SIG-M5 treated with dmso at 0.1 percent for 504 hours (cell line): ENCODE data around the gene ZAR1.

Experiments
- DNase-seq: peaks from one replicate; lab custom pipeline; 2025; ENCODE audit not compliant: unreplicated experiment; lab: John Stamatoyannopoulos, UW

Gene ZAR1

GRCh38 chr4:48489683-48490011, 405 bp upstream of the ZAR1 start:
- DNase-seq = no peak

GRCh38 chr4:48490680-48491513, 845 bp downstream of the ZAR1 start:
- no peak for DNase-seq

- DNase-seq = no peak
Observed at GRCh38 chr4:48491514-48492176, 1.6 kb downstream of the ZAR1 start.

- peak; percentile 38 for DNase-seq
Observed at GRCh38 chr4:48493452-48494100, 3.5 kb downstream of the ZAR1 start.

GRCh38 chr4:48495941-48496340, 5.9 kb downstream of the ZAR1 start:
- no peak for DNase-seq

- no peak for DNase-seq
Observed at GRCh38 chr4:48498895-48499294, 8.8 kb downstream of the ZAR1 start.

- no peak for DNase-seq
Observed at GRCh38 chr4:48499551-48500066, 9.6 kb downstream of the ZAR1 start.

GRCh38 chr4:48503233-48504025, 13.4 kb downstream of the ZAR1 start:
- DNase-seq = no peak

GRCh38 chr4:48504026-48504330, 13.9 kb downstream of the ZAR1 start:
- DNase-seq = no peak

- DNase-seq = no peak
Observed at GRCh38 chr4:48504352-48504751, 14.3 kb downstream of the ZAR1 start.

GRCh38 chr4:48506716-48507115, 16.7 kb downstream of the ZAR1 start:
- no peak for DNase-seq

GRCh38 chr4:48509543-48509942, 19.5 kb downstream of the ZAR1 start:
- DNase-seq = no peak

- no peak for DNase-seq
Observed at GRCh38 chr4:48518143-48518542, 28.1 kb downstream of the ZAR1 start.

- DNase-seq = no peak
Observed at GRCh38 chr4:48526406-48526805, 36.4 kb downstream of the ZAR1 start.

GRCh38 chr4:48538358-48538757, 48.3 kb downstream of the ZAR1 start:
- DNase-seq = no peak

- no peak for DNase-seq
Observed at GRCh38 chr4:48539597-48539996, 49.5 kb downstream of the ZAR1 start.

GRCh38 chr4:48542888-48543287, 52.8 kb downstream of the ZAR1 start:
- DNase-seq = no peak

GRCh38 chr4:48543796-48544195, 53.7 kb downstream of the ZAR1 start:
- no peak for DNase-seq
